ENCODE data around the gene SLC35E4.

- TF ChIP-seq CTCF (IDR thresholded peaks at IDR 0.05; ENCODE audit: borderline replicate concordance, extremely low read depth, low read length, poor library complexity, severe bottlenecking) = no peak
- no peak for TF ChIP-seq EZH2 (IDR thresholded peaks at IDR 0.05; ENCODE audit: borderline replicate concordance, low read depth, low read length, severe bottlenecking)
Observed at GRCh38 chr22:30628491-30628890, 7.1 kb upstream of the SLC35E4 start.
